Muscle layer of duodenum (tissue), 2 donors: Measurements from ENCODE around the gene C6orf89.
"Not testable (repeated sequence)": the region's sequence is repeated elsewhere in the genome, so short reads cannot be mapped to it uniquely, and the experiment has no call there.

ENCODE experiments used
- H3K27ac ChIP-seq: one replicate; pipeline ENCODE4 v1.7.0; 2013; ENCODE audit warnings: mild to moderate bottlenecking, low read length
- H3K27me3 ChIP-seq: one replicate; pipeline ENCODE4 v1.7.0; 2013; ENCODE audit warnings: low read depth, mild to moderate bottlenecking, control low read depth, low read length
- H3K36me3 ChIP-seq, 2 donors: one replicate each; pipeline ENCODE4 v1.7.0; 2013; ENCODE audit warnings: low read length in 2 of 2, control low read depth in 1 of 2, mild to moderate bottlenecking in 1 of 2; ENCODE audit not compliant: insufficient read depth in 2 of 2, control insufficient read depth in 1 of 2
- H3K4me1 ChIP-seq, 2 donors: one replicate each; pipeline ENCODE4 v1.7.0; 2013; ENCODE audit warnings: low read length in 2 of 2, mild to moderate bottlenecking in 2 of 2, control low read depth in 1 of 2, moderate library complexity in 1 of 2; ENCODE audit not compliant: insufficient read depth in 2 of 2, control insufficient read depth in 1 of 2
- H3K4me3 ChIP-seq, 2 donors: one replicate each; pipeline ENCODE4 v1.7.0; 2013; ENCODE audit warnings: low read length in 2 of 2, low read depth in 1 of 2, mild to moderate bottlenecking in 1 of 2
- H3K9me3 ChIP-seq, 2 donors: one replicate each; pipeline ENCODE4 v1.7.0; 2013; ENCODE audit warnings: low read length in 2 of 2, control low read depth in 1 of 2, mild to moderate bottlenecking in 1 of 2; ENCODE audit not compliant: control insufficient read depth in 1 of 2
- donor health status: healthy.

C6orf89 gene

GRCh38 chr6:36939005-36939404 lies 53.3 kb downstream of the C6orf89 start:
- not testable (repeated sequence) for H3K27me3 ChIP-seq, H3K4me3 ChIP-seq, H3K4me1 ChIP-seq, H3K9me3 ChIP-seq, H3K36me3 ChIP-seq, H3K27ac ChIP-seq

DNA sequence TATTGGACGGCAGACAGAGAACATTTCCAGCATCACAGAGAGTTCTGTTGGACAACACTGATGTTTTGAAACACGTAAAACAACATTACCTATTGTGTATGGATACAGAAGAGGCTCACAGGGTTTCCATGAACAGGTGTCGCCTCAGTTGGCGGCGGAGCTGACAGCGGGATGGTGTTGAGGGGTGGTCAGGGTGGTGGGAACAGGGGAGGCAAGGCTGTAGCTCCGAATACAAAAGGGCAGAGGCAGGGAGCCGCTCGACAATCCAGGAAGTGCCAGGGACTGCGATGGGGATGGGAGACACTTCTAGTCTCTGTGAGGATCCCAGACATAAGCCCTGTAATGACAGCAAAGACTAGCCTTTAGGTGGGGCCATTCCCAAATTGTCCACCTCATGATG lies 54.3 kb downstream of the C6orf89 start:
- Histone ChIP-seq H3K27ac (no peak overlapping the region), H3K4me3 (no peak overlapping the region), H3K27me3 (no peaks in the 10 kb centered on the region), H3K4me1 (no peaks in the 10 kb centered on the region), H3K9me3 (no peaks in the 10 kb centered on the region), H3K36me3 (no peaks in the 10 kb centered on the region)

- H3K9me3 ChIP-seq, H3K4me3 ChIP-seq, H3K27ac ChIP-seq, H3K27me3 ChIP-seq, H3K36me3 ChIP-seq, H3K4me1 ChIP-seq: not testable (repeated sequence)
Measured at GRCh38 chr6:36941561-36941960, 55.8 kb downstream of the C6orf89 start.

DNA sequence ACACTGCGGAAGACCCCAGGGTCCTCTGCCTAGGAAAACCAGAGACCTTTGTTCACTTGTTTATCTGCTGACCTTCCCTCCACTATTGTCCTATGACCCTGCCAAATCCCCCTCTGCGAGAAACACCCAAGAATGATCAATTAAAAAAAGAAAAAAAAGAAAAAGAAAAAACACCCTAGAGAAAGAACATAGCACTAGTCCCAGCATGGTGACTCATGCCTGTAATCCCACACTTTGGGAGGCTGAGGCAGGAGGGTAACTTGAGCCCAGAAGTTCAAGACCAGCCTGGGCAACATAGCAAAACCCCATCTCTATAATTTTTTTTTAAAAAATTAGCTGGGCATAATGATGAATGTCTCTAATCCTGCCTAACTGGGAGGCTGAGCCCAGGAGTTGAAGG lies 56.6 kb downstream of the C6orf89 start:
- H3K36me3 ChIP-seq, H3K27me3 ChIP-seq, H3K4me3 ChIP-seq, H3K9me3 ChIP-seq, H3K4me1 ChIP-seq, H3K27ac ChIP-seq: not testable (repeated sequence)

GRCh38 chr6:36944650-36945049 lies 58.9 kb downstream of the C6orf89 start:
- Histone ChIP-seq H3K36me3 (no peaks in the 10 kb centered on the region), H3K9me3 (no peaks in the 10 kb centered on the region), H3K4me1 (no peaks in the 10 kb centered on the region), H3K27ac (no peak overlapping the region), H3K4me3 (no peak overlapping the region), H3K27me3 (no peaks in the 10 kb centered on the region)

DNA sequence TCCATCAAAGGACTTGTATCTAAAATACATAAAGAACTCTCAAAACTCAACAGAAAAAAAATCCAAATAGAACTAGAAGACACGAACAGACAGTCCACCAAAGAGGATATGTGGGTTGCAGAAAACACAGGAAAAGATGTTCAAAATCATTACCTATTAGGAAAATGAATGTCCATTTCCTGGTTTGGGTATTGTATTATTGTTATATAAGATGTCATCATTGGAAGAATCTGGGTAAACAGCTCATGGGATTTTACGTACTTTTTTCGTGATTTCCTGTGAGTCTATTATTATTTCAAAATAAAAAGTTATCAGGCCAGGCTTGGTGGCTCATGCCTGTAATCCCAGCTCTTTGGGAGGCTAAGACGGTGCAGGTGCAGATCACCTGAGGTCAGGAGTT lies 59.5 kb downstream of the C6orf89 start:
- H3K4me3 ChIP-seq = no peak overlapping the region
- H3K9me3 ChIP-seq = no peaks in the 10 kb centered on the region
- H3K27me3 ChIP-seq = no peaks in the 10 kb centered on the region
- no peak overlapping the region for H3K27ac ChIP-seq
- H3K4me1 ChIP-seq = no peaks in the 10 kb centered on the region
- no peaks in the 10 kb centered on the region for H3K36me3 ChIP-seq

DNA sequence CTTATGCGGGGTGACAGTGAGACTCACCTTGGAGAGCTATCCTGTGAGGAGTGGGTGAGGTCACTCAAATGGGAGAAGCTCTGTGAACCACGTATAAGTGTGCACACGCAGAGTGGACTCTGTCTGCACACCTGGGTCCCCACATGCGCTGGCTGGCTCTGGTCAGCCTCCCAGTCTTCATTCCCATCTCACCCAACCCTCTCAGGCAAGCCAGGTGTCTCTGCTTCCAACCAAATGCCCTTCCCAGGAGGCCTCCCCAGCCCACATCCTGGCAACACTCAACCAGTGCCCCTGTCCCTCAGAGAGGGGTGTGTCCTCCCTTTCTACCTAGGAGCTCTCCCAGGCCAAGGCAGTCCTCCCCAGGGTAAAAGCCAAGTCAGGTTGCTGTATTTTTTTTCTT lies 60.8 kb downstream of the C6orf89 start:
- Histone ChIP-seq H3K27me3 (no peaks in the 10 kb centered on the region), H3K27ac (no peak overlapping the region), H3K36me3 (no peaks in the 10 kb centered on the region), H3K4me3 (no peak overlapping the region), H3K9me3 (no peaks in the 10 kb centered on the region), H3K4me1 (no peaks in the 10 kb centered on the region)

DNA sequence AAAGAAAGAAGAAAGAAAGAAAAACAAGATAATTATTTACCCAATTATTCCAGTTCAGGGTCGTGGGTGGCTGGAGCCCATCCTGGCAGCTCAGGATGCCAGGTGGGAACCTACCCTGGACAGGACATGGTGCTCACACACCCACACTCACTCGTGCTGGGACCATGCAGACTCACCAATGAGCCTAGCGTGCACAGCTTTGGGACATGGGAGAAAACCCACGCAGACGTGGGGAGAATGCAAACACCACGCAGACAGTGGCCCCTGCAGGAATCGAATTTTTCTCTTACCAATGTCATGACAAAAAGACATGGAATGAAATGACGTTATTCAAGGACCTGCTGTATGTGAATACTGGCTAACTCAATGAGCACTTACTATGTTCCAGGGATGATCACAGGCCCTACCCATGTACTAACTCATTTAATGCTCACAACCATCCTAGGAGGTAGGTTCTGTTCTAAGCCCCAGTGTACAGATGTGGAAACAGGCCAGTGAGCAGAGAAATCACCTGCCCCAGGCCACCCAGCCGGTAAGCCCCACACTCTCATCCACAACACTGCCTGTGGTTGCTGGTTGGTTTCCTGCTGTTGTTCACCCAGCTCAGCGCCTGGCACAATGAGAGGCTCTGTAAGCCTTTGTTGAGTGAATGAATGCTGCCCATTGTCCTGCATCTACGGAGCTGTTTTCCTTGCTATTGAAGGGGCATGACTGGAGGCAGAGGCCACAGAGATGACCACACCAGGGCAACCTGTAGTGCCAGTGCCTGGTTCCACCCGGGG lies 62.0 kb downstream of the C6orf89 start:
- H3K27ac ChIP-seq = no peak overlapping the region
- no peaks in the 10 kb centered on the region for H3K36me3 ChIP-seq
- no peaks in the 10 kb centered on the region for H3K27me3 ChIP-seq
- no peaks in the 10 kb centered on the region for H3K4me1 ChIP-seq
- no peak overlapping the region for H3K4me3 ChIP-seq
- no peaks in the 10 kb centered on the region for H3K9me3 ChIP-seq

DNA sequence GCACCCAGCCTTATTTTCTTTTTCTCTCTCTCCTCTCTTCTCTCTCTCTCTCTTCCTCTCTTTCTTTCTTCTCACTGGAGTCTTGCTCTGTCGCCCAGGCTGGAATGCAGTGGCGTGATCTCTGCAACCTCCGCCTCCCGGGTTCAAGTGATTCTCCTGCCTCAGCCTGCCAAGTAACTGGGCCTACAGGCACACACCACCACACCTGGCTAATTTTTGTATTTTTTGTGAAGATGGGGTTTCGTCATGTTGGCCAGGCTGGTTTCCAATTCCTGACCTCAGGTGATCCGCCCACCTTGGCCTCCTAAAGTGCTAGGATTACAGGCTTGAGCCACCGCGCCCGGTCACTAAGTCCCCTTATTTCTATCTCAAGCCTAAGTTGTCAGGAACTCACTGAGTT lies 63.3 kb downstream of the C6orf89 start:
- H3K9me3 ChIP-seq, H3K27me3 ChIP-seq, H3K4me3 ChIP-seq, H3K4me1 ChIP-seq, H3K36me3 ChIP-seq, H3K27ac ChIP-seq: not testable (repeated sequence)

DNA sequence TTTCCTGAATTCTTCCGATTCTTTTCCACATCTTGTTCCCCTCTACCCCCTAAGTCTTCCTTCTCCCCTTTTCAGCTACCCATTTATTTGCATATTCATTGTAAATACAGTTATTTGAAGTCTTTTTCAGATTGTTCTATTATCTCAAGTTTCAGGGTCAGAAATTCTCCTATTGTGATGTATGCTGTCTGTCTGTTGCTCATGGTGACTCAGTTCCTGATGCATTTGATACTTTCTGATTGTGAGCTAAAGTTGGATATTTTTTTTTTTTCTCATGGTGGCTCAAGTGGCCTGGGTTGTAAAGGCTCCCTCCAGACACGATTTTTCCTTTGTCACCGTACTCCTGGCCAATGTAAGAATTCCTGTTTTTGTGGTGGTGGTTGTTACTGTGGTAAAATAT lies 63.9 kb downstream of the C6orf89 start:
- no peaks in the 10 kb centered on the region for H3K4me1 ChIP-seq
- no peaks in the 10 kb centered on the region for H3K9me3 ChIP-seq
- no peak overlapping the region for H3K4me3 ChIP-seq
- no peaks in the 10 kb centered on the region for H3K36me3 ChIP-seq
- H3K27ac ChIP-seq = no peak overlapping the region
- no peaks in the 10 kb centered on the region for H3K27me3 ChIP-seq

DNA sequence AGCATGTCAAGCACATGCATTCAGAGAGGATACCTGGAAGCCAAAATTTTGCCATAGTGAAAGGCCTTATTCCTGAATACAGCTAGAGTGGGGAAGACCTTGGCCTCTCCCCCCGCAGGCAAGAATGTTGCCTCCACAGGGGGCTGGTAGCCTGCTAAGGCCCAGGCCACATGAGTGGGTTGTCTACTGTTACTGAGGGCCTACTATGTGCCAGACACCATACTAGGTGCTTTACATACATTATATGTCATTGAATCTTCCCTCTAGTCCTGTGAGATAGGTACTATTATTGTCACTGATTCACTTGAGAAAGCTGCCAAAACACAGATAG lies 68.1 kb downstream of the C6orf89 start:
- H3K27ac ChIP-seq = no peak overlapping the region
- no peaks in the 10 kb centered on the region for H3K9me3 ChIP-seq
- H3K27me3 ChIP-seq = no peaks in the 10 kb centered on the region
- no peaks in the 10 kb centered on the region for H3K4me1 ChIP-seq
- no peak overlapping the region for H3K4me3 ChIP-seq
- no peaks in the 10 kb centered on the region for H3K36me3 ChIP-seq

DNA sequence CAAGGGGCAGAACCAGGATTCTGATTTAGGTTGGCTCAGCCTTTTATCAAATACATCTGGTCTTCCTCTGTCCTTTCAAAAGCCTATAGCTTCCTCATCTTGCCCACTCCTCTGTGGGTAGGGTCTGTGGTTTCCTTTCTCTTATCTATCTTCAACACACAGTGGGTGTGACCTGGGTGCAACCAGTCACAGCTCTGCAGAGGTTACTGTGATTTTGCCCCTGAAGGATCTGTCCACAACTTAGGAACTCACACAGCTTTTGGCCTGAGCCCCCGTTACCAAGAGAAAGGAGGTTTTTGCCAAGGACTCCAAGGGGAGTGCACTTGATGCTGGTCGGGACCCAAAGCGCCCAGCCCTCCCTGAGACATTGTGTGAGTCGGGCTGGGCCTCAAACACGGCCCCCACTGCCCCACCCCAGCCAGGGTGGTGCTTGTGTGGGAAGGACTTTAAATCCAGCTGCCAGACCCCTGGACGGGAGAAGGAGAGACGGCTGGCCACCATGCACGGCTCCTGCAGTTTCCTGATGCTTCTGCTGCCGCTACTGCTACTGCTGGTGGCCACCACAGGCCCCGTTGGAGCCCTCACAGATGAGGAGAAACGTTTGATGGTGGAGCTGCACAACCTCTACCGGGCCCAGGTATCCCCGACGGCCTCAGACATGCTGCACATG lies 68.6 kb downstream of the C6orf89 start, which contains the start of gene PI16:
Gene PI16 (plus strand): TSS at position 477 of the 670 bp plus-strand sequence. CDS start 23 bp downstream, at position 500.
- Histone ChIP-seq H3K4me1 (no peaks in the 10 kb centered on the region), H3K36me3 (no peaks in the 10 kb centered on the region), H3K27me3 (no peaks in the 10 kb centered on the region), H3K4me3 (peak within 1 kb of the TSS in 1 of 2 donors; percentile 9), H3K9me3 (no peaks in the 10 kb centered on the region), H3K27ac (no peak within 1 kb of the TSS)
